ENCODE results near the gene GPR142.

DNA sequence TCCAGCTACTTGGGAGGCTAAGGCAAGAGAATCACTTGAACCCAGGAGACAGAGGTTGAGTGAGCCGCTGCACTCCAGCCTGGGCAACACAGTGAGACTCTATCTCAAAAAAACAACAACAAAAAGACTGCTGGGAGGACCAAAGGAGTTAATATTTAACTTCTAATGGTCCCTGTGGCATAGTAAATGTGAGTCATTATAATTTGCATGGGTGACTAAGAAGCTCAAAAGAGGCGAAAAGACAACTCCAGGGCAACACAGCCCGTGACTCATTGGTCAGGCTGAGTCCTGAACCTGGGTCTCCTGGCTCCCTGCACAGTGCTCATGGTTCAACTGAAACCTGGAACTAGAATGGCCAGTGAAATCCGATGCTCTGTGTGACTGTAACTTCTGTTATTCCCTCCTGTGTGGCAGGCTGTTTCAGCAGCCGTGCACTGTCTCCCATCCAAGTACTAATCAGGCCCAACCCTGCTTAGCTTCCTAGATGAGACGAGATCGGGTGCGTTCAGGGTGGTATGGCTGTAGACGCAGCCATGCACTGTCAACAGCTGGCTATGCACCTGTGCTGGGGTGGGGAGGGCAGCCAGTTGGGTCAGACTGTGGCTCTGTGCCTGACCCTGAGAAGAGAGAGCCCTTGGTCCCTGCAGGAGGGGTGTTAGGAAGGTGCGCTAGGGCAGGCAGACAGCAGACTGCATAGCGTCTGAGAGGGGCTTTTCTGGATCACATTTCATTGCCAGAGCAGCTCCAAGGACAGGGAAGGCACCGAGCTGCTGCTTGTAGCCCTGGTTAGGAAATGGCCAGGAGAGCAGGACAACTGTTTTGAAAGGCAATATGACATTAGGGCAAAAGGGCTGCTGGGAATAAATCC, 50.1 kb downstream of the GPR142 start:
- TF ChIP-seq EP300 (IDR thresholded peaks at IDR 0.05) (no peak), POLR2AphosphoS5 (IDR thresholded peaks at IDR 0.05) (no peak)
- TF ChIP-seq, protein P1, sequence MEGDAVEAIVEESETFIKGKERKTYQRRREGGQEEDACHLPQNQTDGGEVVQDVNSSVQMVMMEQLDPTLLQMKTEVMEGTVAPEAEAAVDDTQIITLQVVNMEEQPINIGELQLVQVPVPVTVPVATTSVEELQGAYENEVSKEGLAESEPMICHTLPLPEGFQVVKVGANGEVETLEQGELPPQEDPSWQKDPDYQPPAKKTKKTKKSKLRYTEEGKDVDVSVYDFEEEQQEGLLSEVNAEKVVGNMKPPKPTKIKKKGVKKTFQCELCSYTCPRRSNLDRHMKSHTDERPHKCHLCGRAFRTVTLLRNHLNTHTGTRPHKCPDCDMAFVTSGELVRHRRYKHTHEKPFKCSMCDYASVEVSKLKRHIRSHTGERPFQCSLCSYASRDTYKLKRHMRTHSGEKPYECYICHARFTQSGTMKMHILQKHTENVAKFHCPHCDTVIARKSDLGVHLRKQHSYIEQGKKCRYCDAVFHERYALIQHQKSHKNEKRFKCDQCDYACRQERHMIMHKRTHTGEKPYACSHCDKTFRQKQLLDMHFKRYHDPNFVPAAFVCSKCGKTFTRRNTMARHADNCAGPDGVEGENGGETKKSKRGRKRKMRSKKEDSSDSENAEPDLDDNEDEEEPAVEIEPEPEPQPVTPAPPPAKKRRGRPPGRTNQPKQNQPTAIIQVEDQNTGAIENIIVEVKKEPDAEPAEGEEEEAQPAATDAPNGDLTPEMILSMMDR (IDR thresholded peaks at IDR 0.05): no peak

All from stomach (tissue), 4 donors.